GM23248 (cell line): ENCODE data around the gene ADGRV1.

ENCODE experiments used
- EZH2 ChIP-seq: fragments of 200-600 bp; sonication (generic); IDR thresholded peaks from 2 replicates; pipeline ENCODE4 v1.6.1; 2018; ENCODE audit warnings: antibody characterized with exemption, mild to moderate bottlenecking; ENCODE audit not compliant: insufficient read depth, poor library complexity, severe bottlenecking
- EZH2phosphoT487 ChIP-seq: fragments of 200-600 bp; sonication (generic); IDR thresholded peaks from 2 replicates; pipeline ENCODE4 v1.6.1; 2018; ENCODE audit warnings: antibody characterized with exemption, moderate library complexity, mild to moderate bottlenecking, low read depth; ENCODE audit not compliant: insufficient read depth

DNA sequence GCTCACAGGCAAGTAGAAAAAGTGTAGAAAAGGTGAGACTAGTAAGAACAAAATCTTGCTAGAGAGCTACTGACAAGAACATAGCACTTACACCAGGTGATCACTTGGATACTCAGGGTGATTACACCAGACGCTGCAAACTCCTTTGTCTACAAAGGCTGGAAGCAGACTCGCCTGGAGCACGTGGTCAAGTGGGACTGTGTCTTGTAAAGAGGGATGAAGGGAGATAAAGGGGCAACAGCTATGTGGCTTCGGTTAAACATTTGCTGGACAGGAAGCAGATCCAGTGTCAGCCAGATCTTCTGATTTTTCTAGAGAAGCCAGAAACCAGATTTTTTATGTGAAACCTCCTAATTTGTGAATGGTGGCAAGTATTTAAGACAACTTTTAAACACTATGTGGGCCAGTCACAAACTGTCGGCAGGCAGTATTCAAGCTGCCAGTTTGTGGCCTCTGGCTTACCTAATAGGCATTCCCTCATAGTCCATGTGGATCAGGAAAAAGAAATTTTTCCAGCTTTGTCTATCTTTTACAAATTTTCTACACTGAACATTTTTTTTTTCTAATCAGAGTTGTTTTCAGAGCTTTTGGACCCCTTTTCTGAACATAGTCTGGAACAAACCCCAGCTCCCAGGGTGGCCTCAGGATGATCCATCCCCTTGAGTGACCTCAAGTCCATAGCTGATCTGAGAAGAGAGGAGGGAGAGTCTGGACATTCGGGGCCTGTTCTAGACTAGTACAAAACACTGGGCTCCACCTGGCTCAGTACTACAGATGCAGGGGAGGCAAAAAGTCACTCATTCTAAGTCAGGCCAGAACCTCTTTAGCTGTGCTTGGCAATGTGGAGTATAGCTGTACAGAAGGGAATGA, 561.6 kb downstream of the ADGRV1 start:
- TF ChIP-seq EZH2: no peak
- TF ChIP-seq EZH2phosphoT487: no peak
